Endothelial cell (in vitro differentiated cells): Measurements from ENCODE around the gene TNFRSF1B. TPM values are rescaled to one million over a fixed set of nuclear protein-coding genes. Genes with fewer than 3 reads are reported as not detected.

Experiments
- DNase-seq: peaks from one replicate; pipeline ENCODE4 v3.0.0; 2021; ENCODE audit warnings: low spot score
- H3K27ac Mint-ChIP-seq: one replicate; pipeline ENCODE4 v1.8.0; 2021; ENCODE audit warnings: mixed read lengths, inconsistent platforms; ENCODE audit not compliant: unreplicated experiment
- H3K27me3 Mint-ChIP-seq: one replicate; pipeline ENCODE4 v1.8.0; 2021; ENCODE audit warnings: mild to moderate bottlenecking, moderate library complexity, mixed read lengths, inconsistent platforms; ENCODE audit not compliant: unreplicated experiment
- H3K36me3 Mint-ChIP-seq: one replicate; pipeline ENCODE4 v1.8.0; 2021; ENCODE audit warnings: mild to moderate bottlenecking, low read depth, mixed read lengths, inconsistent platforms; ENCODE audit not compliant: unreplicated experiment
- H3K4me1 Mint-ChIP-seq: one replicate; pipeline ENCODE4 v1.8.0; 2021; ENCODE audit warnings: mild to moderate bottlenecking, mixed read lengths, inconsistent platforms; ENCODE audit not compliant: unreplicated experiment
- H3K4me3 Mint-ChIP-seq: one replicate; pipeline ENCODE4 v1.8.0; 2021; ENCODE audit warnings: mild to moderate bottlenecking, mixed read lengths, inconsistent platforms; ENCODE audit not compliant: unreplicated experiment
- H3K9me3 Mint-ChIP-seq: one replicate; pipeline ENCODE4 v1.8.0; 2021; ENCODE audit warnings: mixed read lengths, inconsistent platforms; ENCODE audit not compliant: unreplicated experiment
- CTCF ChIP-seq: fragments of 200-600 bp; sonication (generic); IDR thresholded peaks from one replicate; pipeline ENCODE4 v1.5.0; 2021; ENCODE audit warnings: antibody characterized with exemption; ENCODE audit not compliant: unreplicated experiment
- long read RNA-seq: library from polyadenylated mRNA; unstranded; transcript quantifications from one replicate; pipeline ENCODE4 v2.0.0, GENCODE V29; 2020; ENCODE audit not compliant: unreplicated experiment
- total RNA-seq: library from RNA; stranded (reverse); fragmentation: NEBNext Ultra II Directional; extraction: Animal tissue kit (Norgen Biotek cat#: 25700); gene quantifications from one replicate; pipeline ENCODE4 v1.2.1, GENCODE V29; 2021; ENCODE audit not compliant: unreplicated experiment

Gene TNFRSF1B
- 142 TPM for total RNA-seq
- long read RNA-seq, transcript TNFRSF1B-201 (10 exons, 3,683 nt) = major isoform, 54 of 71 reads
- long read RNA-seq, partial matches to known transcripts = 9 of 71 reads
- long read RNA-seq, other reads (novel, unspliced or antisense) = 6 of 71 reads

- H3K27ac Mint-ChIP-seq = peak within 1 kb of the TSS; percentile 48
- peak within 1 kb of the TSS; percentile 98 for H3K4me3 Mint-ChIP-seq
- H3K9me3 Mint-ChIP-seq = no peaks in the 10 kb centered on the region
- peaks cover 35% of the 10 kb centered on the region for H3K4me1 Mint-ChIP-seq
- no peak for TF ChIP-seq CTCF
- peaks cover 18% of the 10 kb centered on the region for H3K27me3 Mint-ChIP-seq
- peaks cover 17% of the 10 kb centered on the region for H3K36me3 Mint-ChIP-seq
- DNase-seq = peak; percentile 70
These were observed at the start of gene TNFRSF1B for GRCh38 chr1:12166834-12167492. Gene TNFRSF1B, plus strand, starts transcription at chr1:12166991. Its CDS starts 101 bp downstream, at chr1:12167092.

GRCh38 chr1:12121212-12122003 is 45.4 kb upstream of the TNFRSF1B start:
- DNase-seq = no peak
- no peak for TF ChIP-seq CTCF
- Mint-ChIP-seq H3K27me3 (peaks cover 6% of the 10 kb centered on the region), H3K4me3 (no peak overlapping the region), H3K27ac (peak overlapping the region; percentile 22), H3K4me1 (peaks cover 24% of the 10 kb centered on the region), H3K9me3 (no peaks in the 10 kb centered on the region), H3K36me3 (no peaks in the 10 kb centered on the region)

- Mint-ChIP-seq H3K4me1 (peaks cover 27% of the 10 kb centered on the region), H3K27me3 (peaks cover 6% of the 10 kb centered on the region), H3K9me3 (no peaks in the 10 kb centered on the region), H3K4me3 (no peak overlapping the region), H3K27ac (no peak overlapping the region), H3K36me3 (no peaks in the 10 kb centered on the region)
- no peak for DNase-seq
- TF ChIP-seq CTCF = no peak
These were observed 43.6 kb upstream of the TNFRSF1B start for GRCh38 chr1:12123172-12123571.

GRCh38 chr1:12124693-12125421 is 41.9 kb upstream of the TNFRSF1B start:
- H3K4me3 Mint-ChIP-seq = no peak overlapping the region
- H3K27ac Mint-ChIP-seq = no peak overlapping the region
- H3K9me3 Mint-ChIP-seq = no peaks in the 10 kb centered on the region
- peaks cover 6% of the 10 kb centered on the region for H3K27me3 Mint-ChIP-seq
- no peaks in the 10 kb centered on the region for H3K36me3 Mint-ChIP-seq
- TF ChIP-seq CTCF = peak; percentile 96
- DNase-seq = peak; percentile 84
- peaks cover 27% of the 10 kb centered on the region for H3K4me1 Mint-ChIP-seq
